ENCODE data around the gene IRF2BP2.
A peak's percentile ranks its signal among the peaks of the same experiment; 100 is the strongest.

Gene IRF2BP2

GRCh38 chr1:234604495-234605398 lies 5.2 kb downstream of the IRF2BP2 start:
- no peak for DNase-seq (ENCODE audit: low read depth)
- H3K4me3 ChIP-seq (ENCODE audit: low read length), result peak overlapping the region; percentile 94
- TF ChIP-seq CTCF (conservative IDR thresholded peaks at IDR 0.05; ENCODE audit: low read depth, low read length), result no peak

GRCh38 chr1:234603221-234604204 lies 6.5 kb downstream of the IRF2BP2 start:
- H3K4me3 ChIP-seq (ENCODE audit: low read length), result peak overlapping the region; percentile 94
- TF ChIP-seq CTCF (conservative IDR thresholded peaks at IDR 0.05; ENCODE audit: low read depth, low read length), result no peak
- no peak for DNase-seq (ENCODE audit: low read depth)

GRCh38 chr1:234602334-234603220 lies 7.4 kb downstream of the IRF2BP2 start:
- TF ChIP-seq CTCF (conservative IDR thresholded peaks at IDR 0.05; ENCODE audit: low read depth, low read length), result no peak
- DNase-seq (ENCODE audit: low read depth), result peak; percentile 84
- peak overlapping the region; percentile 94 for H3K4me3 ChIP-seq (ENCODE audit: low read length)

- DNase-seq (ENCODE audit: low read depth), result no peak
- TF ChIP-seq CTCF (conservative IDR thresholded peaks at IDR 0.05; ENCODE audit: low read depth, low read length), result no peak
- H3K4me3 ChIP-seq (ENCODE audit: low read length), result no peak overlapping the region
Observed at GRCh38 chr1:234601301-234602017, 8.5 kb downstream of the IRF2BP2 start.

- TF ChIP-seq CTCF (conservative IDR thresholded peaks at IDR 0.05; ENCODE audit: low read depth, low read length), result no peak
- DNase-seq (ENCODE audit: low read depth), result no peak
- H3K4me3 ChIP-seq (ENCODE audit: low read length), result peak overlapping the region; percentile 19
Observed at GRCh38 chr1:234600418-234601281, 9.3 kb downstream of the IRF2BP2 start.
